A673 (cell line): ENCODE data around the gene BACH2.

Source experiments
- CTCF ChIP-seq: fragments of 300-800, 200-600 bp; sonication (generic); conservative IDR thresholded peaks from 2 replicates; pipeline ENCODE4 v1.5.1; 2017; ENCODE audit warnings: low read depth, mild to moderate bottlenecking, antibody characterized with exemption, low read length, moderate library complexity, mixed read lengths
- EZH2 ChIP-seq: fragments of 200-600 bp; sonication (generic); IDR thresholded peaks from 2 replicates; pipeline ENCODE4 v1.6.1; 2017; ENCODE audit warnings: borderline replicate concordance, low read depth, mild to moderate bottlenecking, mixed read lengths, antibody characterized with exemption, low read length; ENCODE audit not compliant: poor library complexity, severe bottlenecking

- TF ChIP-seq CTCF (no peak), EZH2 (no peak)
Observed at GRCh38 chr6:89916136-89916920, 380.3 kb downstream of the BACH2 start.
